ENCODE measurements around the gene NAXE.
"Not testable (repeated sequence)": the region's sequence is repeated elsewhere in the genome, so short reads cannot be mapped to it uniquely, and the experiment has no call there.

NAXE gene

DNA sequence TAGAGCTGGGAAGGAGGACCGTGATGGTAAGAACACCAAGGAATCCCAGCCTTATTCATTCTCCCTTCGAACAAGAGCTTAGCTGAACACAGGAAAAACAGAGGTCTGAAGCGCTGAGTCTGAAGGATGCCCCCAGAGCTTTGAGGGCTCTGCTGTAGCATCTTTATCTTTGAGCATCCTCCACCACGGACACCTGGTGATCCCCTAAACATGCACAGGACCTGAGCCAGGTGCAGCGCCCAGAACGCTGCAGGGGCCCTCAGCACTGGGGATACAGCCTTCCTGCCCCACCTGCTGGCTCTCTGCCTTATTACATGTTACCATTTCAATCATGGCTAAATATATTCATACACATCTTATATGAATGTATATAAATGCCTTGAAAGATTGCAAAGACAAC is 17.4 kb downstream of the NAXE start:
- H3K4me3 ChIP-seq (ENCODE audit: low read depth, low read length) = no peak overlapping the region
- no peaks in the 10 kb centered on the region for H3K27me3 ChIP-seq (ENCODE audit: control insufficient read depth, insufficient read depth, low read length)
- no peak overlapping the region for H3K27ac ChIP-seq (ENCODE audit: low read depth, low read length)
- no peaks in the 10 kb centered on the region for H3K36me3 ChIP-seq (ENCODE audit: control insufficient read depth, insufficient read depth, low read length)
- no peaks in the 10 kb centered on the region for H3K9me3 ChIP-seq (ENCODE audit: control insufficient read depth, insufficient read depth, low read depth, low read length)
- H3K9ac ChIP-seq (ENCODE audit: low read length) = no peak overlapping the region
- no peaks in the 10 kb centered on the region for H3K4me1 ChIP-seq (ENCODE audit: control insufficient read depth, insufficient read depth, low read length)

GRCh38 chr1:156610072-156610471 is 18.5 kb downstream of the NAXE start:
- H3K9me3 ChIP-seq (ENCODE audit: control insufficient read depth, insufficient read depth, low read depth, low read length); H3K4me3 ChIP-seq (ENCODE audit: low read depth, low read length); H3K27ac ChIP-seq (ENCODE audit: low read depth, low read length); H3K36me3 ChIP-seq (ENCODE audit: control insufficient read depth, insufficient read depth, low read length); H3K4me1 ChIP-seq (ENCODE audit: control insufficient read depth, insufficient read depth, low read length); H3K27me3 ChIP-seq (ENCODE audit: control insufficient read depth, insufficient read depth, low read length); H3K9ac ChIP-seq (ENCODE audit: low read length): not testable (repeated sequence)

- H3K9ac ChIP-seq (ENCODE audit: low read length) = no peak overlapping the region
- H3K4me3 ChIP-seq (ENCODE audit: low read depth, low read length) = no peak overlapping the region
- peaks cover 4% of the 10 kb centered on the region; the same call in 1 of the 2 replicates for H3K4me1 ChIP-seq (ENCODE audit: control insufficient read depth, insufficient read depth, low read length)
- H3K27ac ChIP-seq (ENCODE audit: low read depth, low read length) = no peak overlapping the region
- no peaks in the 10 kb centered on the region for H3K36me3 ChIP-seq (ENCODE audit: control insufficient read depth, insufficient read depth, low read length)
- 0 out of 2 replicates have a peak, but pooled peaks cover 2% of the 10 kb centered on the region for H3K27me3 ChIP-seq (ENCODE audit: control insufficient read depth, insufficient read depth, low read length)
- H3K9me3 ChIP-seq (ENCODE audit: control insufficient read depth, insufficient read depth, low read depth, low read length) = no peaks in the 10 kb centered on the region
Measured at GRCh38 chr1:156612666-156613065, 21.1 kb downstream of the NAXE start.

DNA sequence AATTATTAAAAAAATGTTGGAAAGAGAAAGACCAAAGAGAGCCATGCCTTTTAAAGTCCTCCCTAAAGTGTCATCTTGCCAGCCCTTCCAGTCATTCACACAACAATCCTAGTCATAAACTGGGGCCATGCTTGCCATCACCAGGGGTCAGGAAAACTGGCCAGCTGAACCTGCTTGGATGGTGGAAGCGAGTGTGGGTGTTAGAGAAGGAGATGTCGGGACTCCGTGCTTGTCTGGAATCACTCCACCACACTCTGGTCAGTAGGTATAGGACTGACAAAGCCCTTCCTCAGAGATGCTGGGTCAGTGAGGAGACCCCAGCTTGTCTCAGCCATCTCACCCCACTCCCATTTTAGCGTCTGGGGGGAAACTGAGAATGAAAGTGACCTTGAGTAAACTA is 24.4 kb downstream of the NAXE start:
- Histone ChIP-seq H3K27ac (ENCODE audit: low read depth, low read length) (no peak overlapping the region), H3K4me1 (ENCODE audit: control insufficient read depth, insufficient read depth, low read length) (peaks cover 4% of the 10 kb centered on the region; the same call in 1 of the 2 replicates), H3K9me3 (ENCODE audit: control insufficient read depth, insufficient read depth, low read depth, low read length) (no peaks in the 10 kb centered on the region), H3K27me3 (ENCODE audit: control insufficient read depth, insufficient read depth, low read length) (peaks cover 23% of the 10 kb centered on the region), H3K36me3 (ENCODE audit: control insufficient read depth, insufficient read depth, low read length) (no peaks in the 10 kb centered on the region), H3K4me3 (ENCODE audit: low read depth, low read length) (no peak overlapping the region), H3K9ac (ENCODE audit: low read length) (no peak overlapping the region)

GRCh38 chr1:156616463-156616862 is 24.9 kb downstream of the NAXE start:
- Histone ChIP-seq H3K4me1 (ENCODE audit: control insufficient read depth, insufficient read depth, low read length) (peaks cover 4% of the 10 kb centered on the region; the same call in 1 of the 2 replicates), H3K4me3 (ENCODE audit: low read depth, low read length) (no peak overlapping the region), H3K9ac (ENCODE audit: low read length) (no peak overlapping the region), H3K9me3 (ENCODE audit: control insufficient read depth, insufficient read depth, low read depth, low read length) (no peaks in the 10 kb centered on the region), H3K27me3 (ENCODE audit: control insufficient read depth, insufficient read depth, low read length) (peaks cover 28% of the 10 kb centered on the region), H3K27ac (ENCODE audit: low read depth, low read length) (no peak overlapping the region), H3K36me3 (ENCODE audit: control insufficient read depth, insufficient read depth, low read length) (no peaks in the 10 kb centered on the region)

DNA sequence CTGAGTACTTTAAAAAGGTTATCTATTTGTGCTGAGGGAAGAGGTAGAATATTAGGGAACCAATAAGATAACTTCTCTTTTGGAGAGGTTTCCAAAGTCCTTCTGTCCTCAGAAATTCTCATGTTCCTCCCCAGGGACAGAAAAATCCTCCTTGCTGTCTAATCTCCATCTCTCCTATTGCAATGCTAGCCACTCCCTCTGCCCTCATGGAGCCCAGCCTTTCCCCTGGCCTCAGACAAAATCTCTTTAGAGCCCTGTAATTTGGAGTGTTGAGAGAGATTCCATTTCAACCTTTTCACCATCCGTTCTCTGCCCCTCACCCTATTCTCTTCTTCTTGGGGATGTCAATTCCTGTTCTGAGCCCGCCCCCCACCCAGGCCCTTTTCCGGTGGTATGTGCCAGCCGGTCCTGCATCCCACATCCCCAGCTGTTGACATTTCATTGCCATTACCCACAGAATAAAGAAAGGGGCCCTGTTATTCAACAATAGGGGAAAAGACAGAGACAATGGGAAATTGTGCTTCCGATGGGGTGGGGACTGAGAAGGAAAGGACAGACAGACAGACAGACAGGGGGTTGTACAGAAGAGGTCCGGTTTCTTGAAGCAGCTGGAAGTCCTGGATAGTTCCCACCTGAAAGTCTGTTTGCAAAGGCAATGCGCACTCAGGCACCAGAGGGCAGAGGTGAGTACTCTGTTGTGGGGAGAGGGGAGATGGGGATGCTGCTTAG is 27.4 kb downstream of the NAXE start, which contains the start of gene HAPLN2:
Gene HAPLN2, plus strand, starts transcription at position 563 of the 729 bp plus-strand sequence. CDS start 4,076 bp downstream, outside the sequence.
- Histone ChIP-seq H3K36me3 (ENCODE audit: control insufficient read depth, insufficient read depth, low read length) (no peaks in the 10 kb centered on the region), H3K27me3 (ENCODE audit: control insufficient read depth, insufficient read depth, low read length) (peaks cover 52% of the 10 kb centered on the region), H3K9ac (ENCODE audit: low read length) (no peak within 1 kb of the TSS), H3K9me3 (ENCODE audit: control insufficient read depth, insufficient read depth, low read depth, low read length) (no peaks in the 10 kb centered on the region), H3K27ac (ENCODE audit: low read depth, low read length) (no peak within 1 kb of the TSS), H3K4me3 (ENCODE audit: low read depth, low read length) (no peak within 1 kb of the TSS), H3K4me1 (ENCODE audit: control insufficient read depth, insufficient read depth, low read length) (peaks cover 4% of the 10 kb centered on the region; the same call in 1 of the 2 replicates)

- Histone ChIP-seq H3K9ac (ENCODE audit: low read length) (no peak overlapping the region), H3K4me3 (ENCODE audit: low read depth, low read length) (no peak overlapping the region), H3K36me3 (ENCODE audit: control insufficient read depth, insufficient read depth, low read length) (no peaks in the 10 kb centered on the region), H3K27ac (ENCODE audit: low read depth, low read length) (no peak overlapping the region), H3K27me3 (ENCODE audit: control insufficient read depth, insufficient read depth, low read length) (peaks cover 58% of the 10 kb centered on the region), H3K4me1 (ENCODE audit: control insufficient read depth, insufficient read depth, low read length) (peaks cover 4% of the 10 kb centered on the region; the same call in 1 of the 2 replicates), H3K9me3 (ENCODE audit: control insufficient read depth, insufficient read depth, low read depth, low read length) (no peaks in the 10 kb centered on the region)
Measured at GRCh38 chr1:156619582-156619955, 28.0 kb downstream of the NAXE start.

DNA sequence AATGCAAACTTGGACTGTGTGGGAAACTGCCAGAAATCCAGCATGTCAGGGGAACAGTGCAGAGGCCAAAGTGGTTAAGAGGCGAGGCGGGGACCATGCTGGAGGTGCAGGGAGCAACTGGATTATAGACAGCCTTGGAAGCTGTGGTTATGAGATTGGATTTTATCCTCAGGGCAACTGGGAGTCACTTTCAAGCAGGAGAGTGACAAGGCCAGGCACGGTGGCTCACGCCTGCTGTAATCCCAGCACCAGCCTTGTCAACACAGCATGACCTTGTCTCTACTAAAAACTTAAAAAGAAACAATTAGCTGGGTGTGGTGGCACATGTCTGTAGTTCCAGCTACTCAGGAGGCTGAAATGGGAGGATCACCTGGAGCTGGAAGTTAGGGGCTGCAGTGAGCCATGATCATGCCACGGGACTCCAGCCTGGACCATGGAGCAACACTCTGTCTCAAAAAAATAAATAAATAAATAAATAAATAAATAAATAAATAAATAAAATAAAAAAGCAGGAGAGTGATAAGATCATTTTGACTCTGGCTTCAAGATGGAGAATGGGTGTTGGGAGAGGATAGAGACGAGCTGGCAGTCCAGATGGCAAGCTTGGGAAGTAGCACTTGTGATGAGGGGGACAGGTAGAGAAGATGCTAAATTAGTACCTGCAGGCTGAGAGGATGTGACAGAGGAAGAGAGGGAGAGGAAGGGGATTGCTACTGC is 31.2 kb downstream of the NAXE start:
- no peak overlapping the region for H3K27ac ChIP-seq (ENCODE audit: low read depth, low read length)
- peaks cover 77% of the 10 kb centered on the region for H3K27me3 ChIP-seq (ENCODE audit: control insufficient read depth, insufficient read depth, low read length)
- H3K4me1 ChIP-seq (ENCODE audit: control insufficient read depth, insufficient read depth, low read length) = peaks cover 7% of the 10 kb centered on the region; the same call in 1 of the 2 replicates
- H3K4me3 ChIP-seq (ENCODE audit: low read depth, low read length) = no peak overlapping the region
- H3K9me3 ChIP-seq (ENCODE audit: control insufficient read depth, insufficient read depth, low read depth, low read length) = no peaks in the 10 kb centered on the region
- no peaks in the 10 kb centered on the region for H3K36me3 ChIP-seq (ENCODE audit: control insufficient read depth, insufficient read depth, low read length)
- no peak overlapping the region for H3K9ac ChIP-seq (ENCODE audit: low read length)

DNA sequence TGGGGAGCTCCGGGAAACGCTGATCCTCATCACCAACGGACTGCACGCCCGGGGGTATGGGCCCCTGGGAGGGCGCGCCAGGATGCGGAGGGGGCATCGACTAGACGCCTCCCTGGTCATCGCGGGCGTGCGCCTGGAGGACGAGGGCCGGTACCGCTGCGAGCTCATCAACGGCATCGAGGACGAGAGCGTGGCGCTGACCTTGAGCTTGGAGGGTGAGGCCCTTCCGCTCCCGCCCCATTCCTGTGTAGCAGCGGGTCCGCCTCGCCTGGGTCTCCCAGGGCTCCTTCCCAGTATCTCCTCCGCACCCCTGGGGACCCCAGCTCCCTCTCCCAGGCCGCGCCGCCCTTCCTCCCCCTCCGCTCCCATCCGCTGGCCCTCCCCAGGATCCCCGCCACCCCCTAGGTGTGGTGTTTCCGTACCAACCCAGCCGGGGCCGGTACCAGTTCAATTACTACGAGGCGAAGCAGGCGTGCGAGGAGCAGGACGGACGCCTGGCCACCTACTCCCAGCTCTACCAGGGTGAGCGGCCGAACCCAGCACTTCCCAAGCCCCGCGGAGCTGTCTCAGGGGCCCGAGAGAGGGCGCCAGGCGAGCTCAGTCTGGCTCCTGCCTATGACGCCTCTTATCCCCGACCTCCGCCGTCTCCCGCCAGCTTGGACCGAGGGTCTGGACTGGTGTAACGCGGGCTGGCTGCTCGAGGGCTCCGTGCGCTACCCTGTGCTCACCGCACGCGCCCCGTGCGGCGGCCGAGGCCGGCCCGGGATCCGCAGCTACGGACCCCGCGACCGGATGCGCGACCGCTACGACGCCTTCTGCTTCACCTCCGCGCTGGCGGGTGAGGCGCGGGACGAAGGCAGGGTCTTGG is 32.6 kb downstream of the NAXE start:
- Histone ChIP-seq H3K9ac (ENCODE audit: low read length) (peak overlapping the region; percentile 46), H3K27me3 (ENCODE audit: control insufficient read depth, insufficient read depth, low read length) (peaks cover 75% of the 10 kb centered on the region), H3K36me3 (ENCODE audit: control insufficient read depth, insufficient read depth, low read length) (no peaks in the 10 kb centered on the region), H3K27ac (ENCODE audit: low read depth, low read length) (no peak overlapping the region), H3K9me3 (ENCODE audit: control insufficient read depth, insufficient read depth, low read depth, low read length) (no peaks in the 10 kb centered on the region), H3K4me3 (ENCODE audit: low read depth, low read length) (peak overlapping the region; percentile 62), H3K4me1 (ENCODE audit: control insufficient read depth, insufficient read depth, low read length) (peaks cover 7% of the 10 kb centered on the region; the same call in 1 of the 2 replicates)

- peaks cover 67% of the 10 kb centered on the region for H3K27me3 ChIP-seq (ENCODE audit: control insufficient read depth, insufficient read depth, low read length)
Measured at GRCh38 chr1:156624814-156625435, 33.3 kb downstream of the NAXE start.

More at GRCh38 chr1:156624814-156625435, 33.3 kb downstream of the NAXE start:
- Histone ChIP-seq H3K9me3 (ENCODE audit: control insufficient read depth, insufficient read depth, low read depth, low read length) (no peaks in the 10 kb centered on the region), H3K4me1 (ENCODE audit: control insufficient read depth, insufficient read depth, low read length) (peaks cover 7% of the 10 kb centered on the region; the same call in 1 of the 2 replicates), H3K9ac (ENCODE audit: low read length) (peak overlapping the region; percentile 46), H3K36me3 (ENCODE audit: control insufficient read depth, insufficient read depth, low read length) (no peaks in the 10 kb centered on the region), H3K4me3 (ENCODE audit: low read depth, low read length) (peak overlapping the region; percentile 62), H3K27ac (ENCODE audit: low read depth, low read length) (no peak overlapping the region)
